Measurements from ENCODE around the gene ATAD3A. TPM values are rescaled to one million over a fixed set of nuclear protein-coding genes. Genes with fewer than 3 reads are reported as not detected.

ATAD3A gene
- total RNA-seq, 1 donor from 2014 or later = 31.7 TPM

DNA sequence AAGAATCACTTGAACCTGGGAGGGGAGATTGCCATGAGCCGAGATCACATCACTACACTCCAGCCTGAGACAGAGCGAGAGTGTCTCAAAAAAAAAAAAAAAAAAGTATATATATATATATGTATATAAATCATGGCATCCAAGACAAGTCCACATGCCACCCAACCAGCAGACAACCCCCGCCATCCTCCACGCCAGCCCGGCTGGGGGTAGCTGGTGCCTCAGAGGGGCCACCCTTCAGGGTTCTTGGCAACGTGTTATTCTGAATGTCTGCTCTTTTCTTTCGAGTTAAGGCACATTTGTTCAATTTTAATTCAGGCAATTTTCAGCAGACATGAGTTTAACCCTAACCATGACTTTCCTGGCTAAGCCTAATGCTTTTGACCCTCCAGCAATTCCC, 38.1 kb downstream of the ATAD3A start:
- no peak overlapping the region for H3K4me3 Mint-ChIP-seq (ENCODE audit: unreplicated experiment)
- DNase-seq (ENCODE audit: extremely low spot score, unreplicated experiment) = no peak
- peaks cover 22% of the 10 kb centered on the region for H3K4me1 Mint-ChIP-seq (ENCODE audit: unreplicated experiment)
- H3K27me3 Mint-ChIP-seq (ENCODE audit: unreplicated experiment) = no peaks in the 10 kb centered on the region
- H3K36me3 Mint-ChIP-seq (ENCODE audit: unreplicated experiment) = peaks cover 2% of the 10 kb centered on the region
- TF ChIP-seq, protein P1, sequence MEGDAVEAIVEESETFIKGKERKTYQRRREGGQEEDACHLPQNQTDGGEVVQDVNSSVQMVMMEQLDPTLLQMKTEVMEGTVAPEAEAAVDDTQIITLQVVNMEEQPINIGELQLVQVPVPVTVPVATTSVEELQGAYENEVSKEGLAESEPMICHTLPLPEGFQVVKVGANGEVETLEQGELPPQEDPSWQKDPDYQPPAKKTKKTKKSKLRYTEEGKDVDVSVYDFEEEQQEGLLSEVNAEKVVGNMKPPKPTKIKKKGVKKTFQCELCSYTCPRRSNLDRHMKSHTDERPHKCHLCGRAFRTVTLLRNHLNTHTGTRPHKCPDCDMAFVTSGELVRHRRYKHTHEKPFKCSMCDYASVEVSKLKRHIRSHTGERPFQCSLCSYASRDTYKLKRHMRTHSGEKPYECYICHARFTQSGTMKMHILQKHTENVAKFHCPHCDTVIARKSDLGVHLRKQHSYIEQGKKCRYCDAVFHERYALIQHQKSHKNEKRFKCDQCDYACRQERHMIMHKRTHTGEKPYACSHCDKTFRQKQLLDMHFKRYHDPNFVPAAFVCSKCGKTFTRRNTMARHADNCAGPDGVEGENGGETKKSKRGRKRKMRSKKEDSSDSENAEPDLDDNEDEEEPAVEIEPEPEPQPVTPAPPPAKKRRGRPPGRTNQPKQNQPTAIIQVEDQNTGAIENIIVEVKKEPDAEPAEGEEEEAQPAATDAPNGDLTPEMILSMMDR (IDR thresholded peaks at IDR 0.05) = no peak
- no peaks in the 10 kb centered on the region for H3K9me3 Mint-ChIP-seq (ENCODE audit: unreplicated experiment)
- H3K27ac Mint-ChIP-seq (ENCODE audit: unreplicated experiment) = no peak overlapping the region

DNA sequence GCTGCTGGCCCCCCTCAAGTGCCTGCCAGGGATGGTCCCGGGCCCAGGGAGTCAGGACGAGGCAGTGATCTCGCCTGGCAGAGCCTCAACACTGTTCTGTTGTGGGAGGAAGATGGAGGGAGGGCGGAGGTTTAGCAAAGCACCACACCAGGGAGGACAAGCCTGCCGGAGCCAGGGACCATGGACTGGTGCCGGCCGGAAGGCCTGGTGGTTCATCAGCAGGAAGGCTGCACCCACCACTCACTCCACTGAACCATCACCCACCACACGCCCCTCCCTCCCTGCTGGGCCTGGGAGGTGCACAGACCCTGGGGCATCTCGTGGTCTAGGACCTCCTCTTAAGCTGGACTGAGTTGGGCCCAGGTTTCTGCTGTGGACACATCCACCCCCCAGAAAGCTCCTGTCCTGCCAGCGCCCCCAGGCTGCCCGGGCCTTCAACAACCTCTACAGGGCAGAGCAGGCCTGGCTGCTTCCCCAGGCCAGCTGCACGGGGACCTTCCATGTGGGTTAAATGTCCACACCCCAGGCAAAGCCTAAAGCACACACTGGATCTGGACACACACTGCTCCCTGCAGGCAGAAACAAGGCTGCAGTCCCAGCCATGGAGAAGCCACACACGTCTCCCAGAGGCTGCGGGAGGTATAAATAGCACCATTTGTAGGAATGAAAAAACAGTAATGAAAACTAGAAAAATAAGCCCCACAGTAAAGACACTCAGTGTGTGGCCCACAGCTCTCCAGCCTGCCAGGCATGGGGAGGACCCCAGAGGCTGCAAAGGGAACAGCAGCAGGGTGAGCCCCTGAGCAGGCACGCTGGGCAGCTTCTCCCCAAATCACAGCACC, 38.9 kb downstream of the ATAD3A start:
- peak overlapping the region; percentile 60 for H3K27ac Mint-ChIP-seq (ENCODE audit: unreplicated experiment)
- H3K36me3 Mint-ChIP-seq (ENCODE audit: unreplicated experiment) = no peaks in the 10 kb centered on the region
- no peaks in the 10 kb centered on the region for H3K9me3 Mint-ChIP-seq (ENCODE audit: unreplicated experiment)
- H3K4me3 Mint-ChIP-seq (ENCODE audit: unreplicated experiment) = no peak overlapping the region
- TF ChIP-seq, protein P1 (IDR thresholded peaks at IDR 0.05) = peak; percentile 63
- no peaks in the 10 kb centered on the region for H3K27me3 Mint-ChIP-seq (ENCODE audit: unreplicated experiment)
- no peak for DNase-seq (ENCODE audit: extremely low spot score, unreplicated experiment)
- peaks cover 21% of the 10 kb centered on the region for H3K4me1 Mint-ChIP-seq (ENCODE audit: unreplicated experiment)

DNA sequence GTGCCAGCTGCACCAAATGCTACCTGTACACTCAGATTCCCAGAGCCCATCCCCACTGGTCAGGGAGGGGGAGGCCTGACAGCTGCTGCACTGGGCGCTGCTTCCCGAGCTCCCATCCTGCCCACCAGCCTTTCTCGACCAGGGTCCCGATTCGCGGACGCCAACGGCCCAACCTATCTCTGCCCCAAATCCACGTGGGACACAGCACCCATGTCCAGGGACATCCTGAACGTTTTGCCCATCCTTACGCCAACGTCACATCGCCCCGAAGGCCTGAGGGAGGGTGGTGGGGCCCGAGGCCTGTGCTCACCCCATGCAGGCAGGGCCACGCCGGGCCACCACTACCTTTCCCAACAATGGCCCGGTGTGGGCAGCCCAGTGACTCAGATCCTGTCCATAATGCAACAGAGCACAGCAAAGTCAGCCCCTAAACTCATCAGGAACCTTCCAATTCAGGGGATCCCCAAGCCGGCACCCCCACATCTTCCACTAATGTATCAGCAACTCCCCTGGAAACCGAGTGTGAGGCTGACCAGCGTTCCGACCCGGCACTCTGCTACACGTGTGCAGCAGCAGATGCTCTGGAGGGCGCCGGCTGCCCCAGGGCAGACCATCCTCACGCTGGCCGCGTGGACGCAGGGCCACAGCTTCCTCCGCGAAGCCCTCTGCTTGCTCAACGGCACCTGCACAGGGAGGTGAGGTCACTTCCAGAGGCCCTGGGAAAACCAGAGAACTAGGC, 39.7 kb downstream of the ATAD3A start:
- no peak for DNase-seq (ENCODE audit: extremely low spot score, unreplicated experiment)
- H3K4me3 Mint-ChIP-seq (ENCODE audit: unreplicated experiment) = no peak overlapping the region
- H3K27ac Mint-ChIP-seq (ENCODE audit: unreplicated experiment) = peak overlapping the region; percentile 60
- no peaks in the 10 kb centered on the region for H3K9me3 Mint-ChIP-seq (ENCODE audit: unreplicated experiment)
- H3K4me1 Mint-ChIP-seq (ENCODE audit: unreplicated experiment) = peaks cover 21% of the 10 kb centered on the region
- TF ChIP-seq, protein P1 (IDR thresholded peaks at IDR 0.05) = no peak
- H3K27me3 Mint-ChIP-seq (ENCODE audit: unreplicated experiment) = no peaks in the 10 kb centered on the region
- no peaks in the 10 kb centered on the region for H3K36me3 Mint-ChIP-seq (ENCODE audit: unreplicated experiment)

DNA sequence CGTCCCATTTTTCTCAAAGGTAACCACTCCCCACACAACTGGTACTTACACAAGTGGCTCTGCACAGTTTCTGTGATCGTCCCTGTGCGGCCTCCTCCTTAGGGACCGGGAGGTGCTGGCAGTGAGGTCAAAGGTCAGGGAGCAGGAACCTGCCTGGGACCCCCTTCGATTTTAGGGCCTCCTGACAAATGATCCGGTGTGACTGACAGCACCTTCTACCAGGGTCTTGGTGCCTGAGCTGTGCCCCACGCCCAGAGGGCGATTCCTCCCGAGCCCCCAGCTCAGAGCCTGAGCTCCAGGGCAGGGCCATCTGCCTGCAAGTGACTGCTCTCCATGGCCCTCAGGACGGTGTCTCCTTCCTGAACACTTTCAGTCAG, 40.3 kb downstream of the ATAD3A start:
- H3K4me1 Mint-ChIP-seq (ENCODE audit: unreplicated experiment) = peaks cover 21% of the 10 kb centered on the region
- H3K9me3 Mint-ChIP-seq (ENCODE audit: unreplicated experiment) = no peaks in the 10 kb centered on the region
- H3K27ac Mint-ChIP-seq (ENCODE audit: unreplicated experiment) = no peak overlapping the region
- H3K36me3 Mint-ChIP-seq (ENCODE audit: unreplicated experiment) = no peaks in the 10 kb centered on the region
- H3K4me3 Mint-ChIP-seq (ENCODE audit: unreplicated experiment) = no peak overlapping the region
- no peak for DNase-seq (ENCODE audit: extremely low spot score, unreplicated experiment)
- TF ChIP-seq, protein P1 (IDR thresholded peaks at IDR 0.05) = no peak
- no peaks in the 10 kb centered on the region for H3K27me3 Mint-ChIP-seq (ENCODE audit: unreplicated experiment)

Measured in osteocyte (in vitro differentiated cells).